HG03175 (cell line): ENCODE measurements around the gene GAP43.

Experiments used
- ATAC-seq: cut with Tn5 transposase; IDR thresholded peaks from one replicate; pipeline ENCODE4 v1.9.1; 2021; ENCODE audit warnings: mild to moderate bottlenecking, moderate library complexity; ENCODE audit not compliant: unreplicated experiment

The GAP43 gene

DNA sequence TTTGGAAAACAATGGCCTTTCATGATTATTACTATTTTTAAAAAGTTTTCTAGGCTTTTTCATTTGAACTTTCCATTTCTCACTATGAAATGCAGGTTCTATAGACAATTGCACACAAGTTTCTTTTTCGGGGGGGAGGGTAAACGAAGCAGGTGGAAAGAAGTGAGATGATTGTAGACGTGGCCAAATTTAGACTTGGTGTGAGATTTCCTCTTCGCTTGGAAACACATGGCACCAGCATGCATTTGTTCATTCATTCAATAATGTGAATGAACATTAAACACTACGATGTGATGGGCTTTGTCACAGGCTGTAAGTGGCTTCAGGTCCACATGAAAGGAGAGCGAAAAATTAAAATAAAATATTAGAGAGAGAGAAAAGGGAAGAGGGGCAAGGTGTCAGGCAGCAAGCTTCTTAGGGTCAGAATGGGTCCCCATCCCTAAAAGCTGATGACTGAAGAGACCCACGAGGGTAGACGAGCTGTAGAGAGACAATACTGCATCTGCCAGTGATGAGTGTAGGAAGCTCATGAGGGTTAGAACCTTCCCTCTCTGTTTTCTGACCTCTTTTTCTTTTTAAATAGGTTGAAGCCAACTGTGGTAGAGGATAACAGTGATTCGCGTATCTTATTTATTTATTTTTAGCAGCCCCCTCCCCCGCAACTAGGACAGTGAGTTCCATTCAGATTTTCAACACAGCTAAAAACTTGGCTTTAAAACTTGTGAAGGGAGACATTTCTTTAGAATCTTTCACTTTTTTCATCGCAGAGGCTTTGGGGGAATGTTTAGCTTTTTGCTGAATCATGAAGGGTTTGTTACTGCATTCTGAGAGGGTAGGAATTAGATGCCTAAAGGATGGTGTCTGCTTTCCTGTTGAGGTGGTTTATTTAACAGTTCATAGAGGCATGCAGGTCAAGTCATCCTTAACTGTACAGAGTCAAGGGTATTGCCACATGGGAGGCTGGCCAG is 36.2 kb downstream of the GAP43 start:
- peak; percentile 22 for ATAC-seq

DNA sequence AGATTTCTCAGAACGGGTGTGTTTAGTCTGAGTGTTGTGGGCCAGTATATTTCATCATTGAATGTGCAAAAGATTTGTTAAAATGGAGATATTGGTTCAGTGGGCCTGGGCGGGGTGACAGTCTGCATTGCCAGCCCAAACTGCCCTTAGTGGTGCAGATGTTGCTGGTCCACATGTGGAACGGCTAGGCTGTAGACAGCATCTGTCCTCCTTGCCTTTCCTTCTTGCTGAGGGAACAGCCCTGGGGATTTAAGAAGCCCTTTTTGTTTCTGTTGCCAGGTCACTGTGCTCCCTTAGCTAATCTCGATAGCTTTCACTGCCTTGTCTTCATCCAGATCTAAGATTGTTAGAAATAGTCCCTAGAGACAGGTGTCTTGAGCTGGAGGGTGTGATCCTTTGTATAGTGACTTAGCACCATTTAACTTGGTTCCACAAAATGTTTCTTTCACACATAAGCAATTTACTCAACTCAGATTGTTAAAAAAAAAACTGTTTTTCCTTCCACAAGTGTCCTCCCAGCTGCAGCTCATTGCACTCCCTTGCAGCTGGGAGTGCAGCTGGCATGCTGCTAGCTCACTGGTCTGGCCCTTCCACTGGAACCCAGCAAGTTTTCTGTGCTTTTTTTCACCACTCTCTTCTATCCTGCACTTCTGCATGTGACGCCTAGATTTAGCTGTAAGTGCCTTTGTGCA is 37.5 kb downstream of the GAP43 start:
- ATAC-seq = no peak

DNA sequence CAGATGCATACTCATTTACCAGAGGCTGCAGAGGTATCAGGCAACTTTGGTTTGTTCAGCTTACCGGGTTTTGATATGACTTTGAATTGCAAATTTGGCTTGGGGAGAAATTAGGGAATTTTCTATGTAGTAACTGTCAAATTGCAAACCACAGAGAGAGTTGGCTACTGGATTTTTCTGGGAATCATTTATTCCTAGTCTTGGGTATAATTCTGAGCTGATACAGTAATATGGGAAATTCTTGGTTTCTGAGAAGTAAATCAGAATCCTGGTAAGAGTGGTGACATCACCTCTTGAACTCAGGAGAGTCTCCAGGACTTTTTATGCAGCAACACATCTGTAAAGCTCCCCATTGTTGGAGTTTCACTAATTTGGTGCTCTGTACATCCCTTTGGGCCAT is 39.0 kb downstream of the GAP43 start:
- ATAC-seq = no peak

- no peak for ATAC-seq
Observed at GRCh38 chr3:115663414-115663813, 40.1 kb downstream of the GAP43 start.

DNA sequence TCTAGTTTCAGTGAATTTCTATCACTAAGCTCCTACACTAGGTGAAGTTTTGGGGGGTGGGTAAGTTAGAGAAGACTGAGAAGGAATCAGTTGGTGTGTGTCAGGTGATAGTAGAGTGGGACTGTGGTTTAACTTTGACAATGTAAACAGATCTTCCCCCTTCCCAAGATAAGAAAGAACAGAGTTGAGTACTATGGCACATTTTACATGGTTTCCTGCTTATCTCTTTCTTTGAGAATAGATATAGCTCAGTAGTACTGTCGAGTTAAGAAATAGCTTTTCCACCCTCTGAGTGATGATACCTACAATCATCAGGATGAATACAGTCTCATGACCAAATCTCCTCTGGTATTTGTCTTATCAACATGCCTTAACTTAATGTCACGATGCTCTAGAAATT is 42.8 kb downstream of the GAP43 start:
- no peak for ATAC-seq

- peak; percentile 61 for ATAC-seq
Observed at GRCh38 chr3:115666920-115667737, 43.8 kb downstream of the GAP43 start.

GRCh38 chr3:115667738-115668065 is 44.4 kb downstream of the GAP43 start:
- ATAC-seq = peak; percentile 29

DNA sequence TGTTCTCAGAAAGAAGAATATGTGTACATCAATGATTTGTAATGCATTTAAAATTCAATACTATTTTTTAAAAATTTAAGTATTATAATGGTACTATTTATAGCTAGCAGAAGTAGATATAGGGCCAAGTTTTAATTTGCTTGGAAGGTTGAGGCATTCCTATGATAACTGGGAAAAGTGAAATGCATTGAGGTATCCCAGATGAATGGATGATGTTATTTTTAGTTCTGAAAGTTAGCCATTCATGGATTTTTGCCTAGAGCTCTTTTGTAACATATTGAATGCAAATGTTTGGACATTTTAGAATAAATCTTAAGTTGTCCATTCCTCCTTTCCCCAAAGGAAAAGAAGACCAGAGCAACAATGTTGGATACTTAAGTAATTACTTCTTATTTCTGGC is 47.6 kb downstream of the GAP43 start:
- ATAC-seq = no peak

GRCh38 chr3:115671761-115672455 is 48.6 kb downstream of the GAP43 start:
- no peak for ATAC-seq

DNA sequence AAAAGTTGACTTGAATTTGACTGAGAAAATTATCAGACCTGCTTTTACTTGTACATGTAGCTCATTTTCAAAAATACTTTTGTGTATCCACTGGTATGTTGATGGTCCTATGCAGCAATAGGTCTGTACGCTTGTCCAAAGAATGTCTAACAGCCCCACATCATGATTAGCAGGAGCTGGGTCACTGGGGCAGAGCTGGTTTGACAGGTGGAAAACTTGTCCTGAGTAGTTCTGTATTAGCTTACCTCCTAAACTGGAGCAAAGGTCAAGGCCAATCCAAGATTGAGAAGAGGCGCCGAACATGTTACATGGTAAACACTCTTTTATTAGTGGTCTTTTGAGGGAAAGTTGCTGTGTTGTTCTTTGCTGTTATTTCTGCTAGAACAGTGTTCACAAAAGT is 50.6 kb downstream of the GAP43 start:
- ATAC-seq = no peak

- no peak for ATAC-seq
Observed at GRCh38 chr3:115676336-115676735, 53.0 kb downstream of the GAP43 start.

DNA sequence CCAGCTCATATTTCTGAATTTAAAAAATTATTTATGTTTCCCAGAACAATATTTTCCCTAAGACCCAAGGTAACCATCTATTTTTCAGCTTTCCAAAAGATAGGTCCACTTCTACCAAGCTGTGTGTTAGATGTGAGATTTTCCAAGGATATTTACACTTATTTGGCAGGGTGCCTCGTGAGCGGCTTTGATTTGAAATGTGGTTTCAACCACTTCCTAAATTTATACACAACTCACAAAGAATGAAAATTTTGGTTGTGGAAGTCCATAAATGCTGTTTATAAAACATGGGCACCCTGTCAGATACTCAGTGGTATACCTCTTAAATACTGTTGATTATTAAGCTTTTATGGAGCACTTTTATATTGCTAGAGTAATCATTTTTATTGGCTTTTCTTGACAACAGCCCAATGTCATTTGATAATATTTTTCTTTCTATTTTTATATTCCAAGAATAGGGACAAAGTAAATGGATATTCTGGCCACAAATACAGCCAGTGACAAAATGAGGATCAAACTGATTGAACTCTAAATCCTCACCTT is 57.6 kb downstream of the GAP43 start:
- ATAC-seq = no peak

GRCh38 chr3:115681736-115682135 is 58.4 kb downstream of the GAP43 start:
- ATAC-seq = no peak

DNA sequence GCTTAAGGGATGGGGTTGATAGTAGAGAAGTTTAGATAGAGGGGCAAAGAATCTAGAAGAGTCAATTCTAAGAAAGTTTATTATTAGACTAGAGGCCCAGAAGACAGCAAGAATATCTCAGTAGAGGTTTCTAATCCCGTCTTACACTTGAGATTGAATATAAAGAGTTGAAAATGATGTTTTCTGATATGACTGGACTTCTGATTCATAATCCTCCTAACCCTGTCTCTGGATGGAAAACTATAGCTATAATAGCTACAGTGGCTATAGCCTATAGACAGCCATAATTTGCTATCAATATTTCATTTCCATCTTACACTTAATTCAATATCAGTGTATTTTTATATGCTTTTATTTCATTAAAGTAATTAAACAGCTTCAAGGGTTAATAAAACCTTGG is 60.0 kb downstream of the GAP43 start:
- ATAC-seq = no peak

- ATAC-seq = no peak
Observed at GRCh38 chr3:115683773-115684172, 60.5 kb downstream of the GAP43 start.

GRCh38 chr3:115685097-115685496 is 61.8 kb downstream of the GAP43 start:
- ATAC-seq = peak; percentile 40

DNA sequence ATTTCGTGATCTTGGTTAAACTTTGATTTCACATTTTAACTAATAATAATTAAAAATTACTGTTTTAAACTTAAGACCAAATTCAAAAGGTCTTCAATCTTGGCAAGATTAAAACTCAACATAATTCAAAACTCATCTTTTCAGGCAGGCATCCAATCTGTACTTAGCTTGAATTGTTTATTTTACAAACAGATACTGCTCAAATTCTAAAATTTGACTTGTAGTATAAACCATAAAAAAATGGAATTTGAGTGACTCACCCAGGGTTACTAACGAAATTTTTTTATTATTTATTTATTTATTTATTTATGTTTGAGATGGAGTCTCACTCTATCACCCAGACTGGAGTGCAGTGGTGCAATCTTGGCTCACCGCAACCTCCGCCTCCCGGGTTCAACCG is 64.4 kb downstream of the GAP43 start:
- no peak for ATAC-seq

GRCh38 chr3:115688418-115688817 is 65.1 kb downstream of the GAP43 start:
- no peak for ATAC-seq

GRCh38 chr3:115689928-115690327 is 66.6 kb downstream of the GAP43 start:
- ATAC-seq = no peak

DNA sequence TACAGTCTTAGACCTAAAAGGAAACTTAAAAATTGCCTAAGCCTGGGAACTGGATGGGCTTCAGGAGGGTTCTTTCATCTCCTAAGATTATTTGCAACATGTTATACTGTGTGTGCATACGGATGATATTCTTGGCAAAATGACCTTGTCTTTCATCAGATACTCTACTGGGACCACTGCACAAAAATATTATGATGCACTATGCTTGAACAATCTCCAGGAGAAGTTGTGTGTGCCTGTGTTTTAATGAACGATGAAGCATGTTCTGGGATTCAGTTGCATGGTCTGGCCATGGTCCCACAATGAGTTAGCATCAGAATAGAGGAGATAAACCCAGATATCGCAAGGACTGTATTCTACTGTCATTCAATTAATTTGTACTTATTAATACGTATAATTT is 68.7 kb downstream of the GAP43 start:
- no peak for ATAC-seq
